K562 (cell line): ENCODE measurements around the gene CHCHD6. TPM values are rescaled to one million over a fixed set of nuclear protein-coding genes. Genes with fewer than 3 reads are reported as not detected.
A peak's percentile ranks its signal among the peaks of the same experiment; 100 is the strongest.

ENCODE experiments used
- E2F1 ChIP-seq: sonication (generic); formaldehyde crosslinking; IDR thresholded peaks from 2 replicates; pipeline ENCODE4 v1.8.1; 2023; ENCODE audit warnings: mild to moderate bottlenecking, missing genetic modification reagents, moderate library complexity
- EHMT2 ChIP-seq: fragments of 450-650 bp; IDR thresholded peaks from 2 replicates; pipeline ENCODE4 v1.6.1; 2018; ENCODE audit warnings: antibody characterized with exemption
- EWSR1 ChIP-seq: fragments of 450-650 bp; IDR thresholded peaks from 2 replicates; pipeline ENCODE4 v1.6.1; 2018; ENCODE audit warnings: borderline replicate concordance, mild to moderate bottlenecking, low read depth, moderate library complexity; ENCODE audit not compliant: partially characterized antibody
- MIER1 ChIP-seq: fragments of 450-650 bp; IDR thresholded peaks from 2 replicates; pipeline ENCODE4 v1.6.1; 2016; ENCODE audit warnings: antibody characterized with exemption, mild to moderate bottlenecking, low read depth
- NFE2 ChIP-seq: IDR thresholded peaks from 2 replicates; pipeline ENCODE4 v1.6.1; 2014; ENCODE audit warnings: antibody characterized with exemption, low read depth
- NR4A1 ChIP-seq, 2 experiments: fragments of 250-450 bp in 1 of 2; fragments of 450-650 bp in 1 of 2; sonication (Bioruptor Pico) in 1 of 2; IDR thresholded peaks; 2 replicates each; pipeline versions ENCODE4 v1.4.0 to v1.6.1; 2016 to 2020; ENCODE audit warnings: mild to moderate bottlenecking in 2 of 2, missing compliant biosample characterization in 1 of 2, missing genetic modification characterization in 1 of 2, moderate library complexity in 1 of 2
- POLR2AphosphoS5 ChIP-seq: IDR thresholded peaks from 2 replicates; pipeline ENCODE4 v1.6.1; 2011; ENCODE audit warnings: mild to moderate bottlenecking, low read depth, low read length, moderate library complexity; ENCODE audit not compliant: control insufficient read depth, insufficient read depth
- RAD21 ChIP-seq, 2 experiments: fragments of 250-450 bp in 1 of 2; fragments of 450-650 bp in 1 of 2; sonication (Bioruptor Pico) in 1 of 2; formaldehyde crosslinking in 1 of 2; IDR thresholded peaks in 1 of 2; conservative IDR thresholded peaks in 1 of 2; 2 replicates each; pipeline versions ENCODE4 v1.4.0 to v1.8.0; 2020 to 2022; ENCODE audit warnings: mild to moderate bottlenecking in 2 of 2, moderate library complexity in 1 of 2
- SPI1 ChIP-seq: IDR thresholded peaks from 2 replicates; pipeline ENCODE4 v1.6.1; 2011; ENCODE audit warnings: low read depth, low read length, control low read depth, borderline replicate concordance
- SRF ChIP-seq, 2 experiments: fragments of 250-450, 450-650 bp in 1 of 2; sonication (Bioruptor Pico) in 1 of 2; sonication (generic) in 1 of 2; formaldehyde crosslinking; IDR thresholded peaks; 2 replicates each; pipeline versions ENCODE4 v1.5.0 to v1.5.1; 2020 to 2022; ENCODE audit warnings: mild to moderate bottlenecking in 1 of 2, missing genetic modification reagents in 1 of 2
- TCF7L2 ChIP-seq: fragments of 150-350 bp; IDR thresholded peaks from 2 replicates; pipeline ENCODE4 v1.6.1; 2016; ENCODE audit warnings: low read depth, mild to moderate bottlenecking, low read length, moderate library complexity
- TSC22D4 ChIP-seq: fragments of 450-650 bp; IDR thresholded peaks from 2 replicates; pipeline ENCODE4 v1.6.1; 2016; ENCODE audit warnings: missing genetic modification characterization, missing biosample characterization, control low read depth
- YY1 ChIP-seq, 3 experiments: IDR thresholded peaks; 2 replicates each; pipeline ENCODE4 v1.6.1; 2011; ENCODE audit warnings: low read length in 2 of 3, mild to moderate bottlenecking in 2 of 3, moderate library complexity in 2 of 3, borderline replicate concordance in 1 of 3, control low read depth in 1 of 3, low read depth in 1 of 3; ENCODE audit not compliant: insufficient read depth in 3 of 3, insufficient replicate concordance in 2 of 3, control insufficient read depth in 1 of 3, insufficient read length in 1 of 3; ENCODE audit errors: extremely low read depth in 1 of 3
- ZNF121 ChIP-seq: sonication (generic); formaldehyde crosslinking; conservative IDR thresholded peaks from 2 replicates; pipeline ENCODE4 v1.8.0; 2022; ENCODE audit warnings: missing genetic modification reagents
- ZNF311 ChIP-seq: fragments of 250-450 bp; sonication (Bioruptor Pico); IDR thresholded peaks from 2 replicates; pipeline ENCODE4 v1.4.0; 2020; ENCODE audit warnings: mild to moderate bottlenecking, moderate library complexity
- ZNF384 ChIP-seq: IDR thresholded peaks from 2 replicates; pipeline ENCODE4 v1.6.1; 2012; ENCODE audit warnings: low read depth, low read length, improper control_type of control experiment
- ZNF695 ChIP-seq: fragments of 450-650 bp; formaldehyde crosslinking; IDR thresholded peaks from 2 replicates; pipeline ENCODE4 v1.4.0; 2020; ENCODE audit warnings: mild to moderate bottlenecking, moderate library complexity
- polyA plus RNA-seq, 8 experiments: library from polyadenylated mRNA; depleted of rRNA in 4 of 8; stranded (reverse) in 5 of 8; unstranded in 3 of 8; fragments of >200 nt; fragmentation: Nextera tagmentation in 2 of 8; fragmentation: Illumina TruSeq in 1 of 8; extraction: Ambion mirVana in 2 of 8; extraction: Trizol in 1 of 8; gene quantifications; 2 replicates each; pipeline versions ENCODE4 v1.2.1 to v1.2.3, GENCODE V29; 2011 to 2014; ENCODE audit warnings: inconsistent platforms in 1 of 8, missing spikeins in 1 of 8
- total RNA-seq, 7 experiments: library from RNA; depleted of rRNA in 6 of 7; stranded (reverse); fragments of >200 nt in 6 of 7; fragmentation: Illumina TruSeq in 2 of 7; extraction: Trizol in 2 of 7; gene quantifications; 2 replicates each; pipeline versions ENCODE4 v1.2.1 to v1.2.3, GENCODE V29; 2011 to 2021; ENCODE audit warnings: low replicate concordance in 1 of 7
- TF ChIP-seq, protein P1 (sequence below): fragments of 250-450 bp; sonication (Bioruptor Pico); IDR thresholded peaks from 2 replicates; pipeline ENCODE4 v1.5.0; 2021
- TF ChIP-seq, protein P2 (sequence below): sonication (generic); formaldehyde crosslinking; IDR thresholded peaks from 2 replicates; pipeline ENCODE4 v1.8.0; 2022; ENCODE audit warnings: mild to moderate bottlenecking, low read depth, missing genetic modification reagents
- TF ChIP-seq, protein P3 (sequence below), 2 experiments: fragments of 450-650 bp; IDR thresholded peaks; 2 replicates each; pipeline ENCODE4 v1.6.1; 2016
- TF ChIP-seq, protein P4 (sequence below): fragments of 250-450 bp; sonication (Bioruptor Pico); IDR thresholded peaks from 2 replicates; pipeline ENCODE4 v1.6.1; 2021; ENCODE audit warnings: mild to moderate bottlenecking

Gene CHCHD6
- total and polyA plus RNA-seq, 9 of the 15 experiments (the other 6 are each of a cell fraction or from before 2014, with no cell fraction given) = 4.6 to 18.6 (median 10.9) TPM

DNA sequence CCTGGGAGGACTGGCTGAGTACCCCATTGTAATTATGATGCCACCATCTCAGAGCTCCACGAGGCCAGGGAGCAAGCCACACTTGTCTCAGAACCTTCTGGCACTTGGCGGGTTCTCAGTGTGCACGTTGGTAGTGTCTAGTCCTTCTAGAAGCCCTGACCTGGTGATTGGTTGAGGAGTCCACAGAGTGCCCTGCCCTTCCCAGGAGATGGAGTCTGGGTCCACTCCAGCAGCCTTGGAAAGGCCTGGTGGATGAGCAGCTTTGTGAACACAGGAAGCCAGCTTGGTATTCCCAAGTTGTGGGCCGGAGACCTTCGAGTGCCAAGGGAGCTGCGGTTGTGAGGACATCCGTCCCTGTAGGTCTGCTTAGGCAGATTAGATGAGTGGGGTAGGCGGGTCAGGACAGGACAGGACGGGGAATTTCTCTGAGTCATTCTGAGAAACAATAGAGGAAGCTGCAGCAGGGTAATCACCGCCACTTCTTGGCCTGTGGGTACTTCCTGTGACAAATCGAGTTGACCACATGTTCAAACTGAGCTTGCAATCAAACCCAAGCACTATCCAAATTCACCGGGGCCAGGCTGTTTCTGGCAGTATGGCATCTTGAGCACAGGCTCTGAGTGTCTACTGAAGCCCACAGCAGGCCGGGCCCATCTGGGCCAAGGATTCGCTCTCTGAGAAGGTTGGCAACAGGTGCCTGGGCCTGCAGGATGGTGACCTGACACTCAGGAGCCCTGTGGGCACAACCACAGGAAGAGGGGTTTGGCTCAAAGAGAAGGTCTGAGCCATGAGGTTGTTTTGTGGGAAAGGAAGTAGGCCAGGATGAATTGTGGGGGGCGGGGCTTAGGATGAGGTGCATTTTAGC lies 207.4 kb downstream of the CHCHD6 start (continued):
- TF ChIP-seq TCF7L2 (no peak), YY1 (IDR thresholded peaks at IDR 0.05; ENCODE audit: borderline replicate concordance in 1 of 3, control insufficient read depth in 1 of 3, extremely low read depth in 1 of 3, insufficient read depth in 3 of 3, insufficient read length in 1 of 3, insufficient replicate concordance in 2 of 3, low read depth in 1 of 3, low read length in 2 of 3) (peak in 1 of 3 experiments; percentile 35), ZNF121 (CRISPR knock-in tag) (no peak), E2F1 (CRISPR knock-in tag) (no peak), ZNF384 (no peak), ZNF695 (CRISPR knock-in tag) (no peak), ZNF311 (peak; percentile 76; the same call in 1 of the 2 replicates), NFE2 (peak; percentile 96), MIER1 (no peak), NR4A1 (CRISPR knock-in tag; IDR thresholded peaks at IDR 0.05) (no peak), NR4A1 (tag; IDR thresholded peaks at IDR 0.05) (peak; percentile 70), RAD21 (CRISPR knock-in tag; conservative IDR thresholded peaks at IDR 0.05 in 1 of 2, IDR thresholded peaks at IDR 0.05 in 1 of 2) (peak in 1 of 2 experiments; percentile 31; a peak in 1 of 4 replicates), POLR2AphosphoS5 (peak; percentile 70), EHMT2 (no peak), SRF (CRISPR knock-in tag; IDR thresholded peaks at IDR 0.05) (no peak), SPI1 (0 out of 2 replicates have a peak, but pooled peaks have one; percentile 56), TSC22D4 (tag) (no peak), EWSR1 (no peak)
- TF ChIP-seq, protein P1, sequence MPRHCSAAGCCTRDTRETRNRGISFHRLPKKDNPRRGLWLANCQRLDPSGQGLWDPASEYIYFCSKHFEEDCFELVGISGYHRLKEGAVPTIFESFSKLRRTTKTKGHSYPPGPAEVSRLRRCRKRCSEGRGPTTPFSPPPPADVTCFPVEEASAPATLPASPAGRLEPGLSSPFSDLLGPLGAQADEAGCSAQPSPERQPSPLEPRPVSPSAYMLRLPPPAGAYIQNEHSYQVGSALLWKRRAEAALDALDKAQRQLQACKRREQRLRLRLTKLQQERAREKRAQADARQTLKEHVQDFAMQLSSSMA (CRISPR knock-in tag) = no peak
- TF ChIP-seq, protein P2, sequence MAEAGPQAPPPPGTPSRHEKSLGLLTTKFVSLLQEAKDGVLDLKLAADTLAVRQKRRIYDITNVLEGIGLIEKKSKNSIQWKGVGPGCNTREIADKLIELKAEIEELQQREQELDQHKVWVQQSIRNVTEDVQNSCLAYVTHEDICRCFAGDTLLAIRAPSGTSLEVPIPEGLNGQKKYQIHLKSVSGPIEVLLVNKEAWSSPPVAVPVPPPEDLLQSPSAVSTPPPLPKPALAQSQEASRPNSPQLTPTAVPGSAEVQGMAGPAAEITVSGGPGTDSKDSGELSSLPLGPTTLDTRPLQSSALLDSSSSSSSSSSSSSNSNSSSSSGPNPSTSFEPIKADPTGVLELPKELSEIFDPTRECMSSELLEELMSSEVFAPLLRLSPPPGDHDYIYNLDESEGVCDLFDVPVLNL = no peak
- TF ChIP-seq, protein P3, sequence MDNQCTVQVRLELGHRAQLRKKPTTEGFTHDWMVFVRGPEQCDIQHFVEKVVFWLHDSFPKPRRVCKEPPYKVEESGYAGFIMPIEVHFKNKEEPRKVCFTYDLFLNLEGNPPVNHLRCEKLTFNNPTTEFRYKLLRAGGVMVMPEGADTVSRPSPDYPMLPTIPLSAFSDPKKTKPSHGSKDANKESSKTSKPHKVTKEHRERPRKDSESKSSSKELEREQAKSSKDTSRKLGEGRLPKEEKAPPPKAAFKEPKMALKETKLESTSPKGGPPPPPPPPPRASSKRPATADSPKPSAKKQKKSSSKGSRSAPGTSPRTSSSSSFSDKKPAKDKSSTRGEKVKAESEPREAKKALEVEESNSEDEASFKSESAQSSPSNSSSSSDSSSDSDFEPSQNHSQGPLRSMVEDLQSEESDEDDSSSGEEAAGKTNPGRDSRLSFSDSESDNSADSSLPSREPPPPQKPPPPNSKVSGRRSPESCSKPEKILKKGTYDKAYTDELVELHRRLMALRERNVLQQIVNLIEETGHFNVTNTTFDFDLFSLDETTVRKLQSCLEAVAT (IDR thresholded peaks at IDR 0.05) = peak; percentile 56 to 85; a peak in 3 of 4 replicates
- TF ChIP-seq, protein P4, sequence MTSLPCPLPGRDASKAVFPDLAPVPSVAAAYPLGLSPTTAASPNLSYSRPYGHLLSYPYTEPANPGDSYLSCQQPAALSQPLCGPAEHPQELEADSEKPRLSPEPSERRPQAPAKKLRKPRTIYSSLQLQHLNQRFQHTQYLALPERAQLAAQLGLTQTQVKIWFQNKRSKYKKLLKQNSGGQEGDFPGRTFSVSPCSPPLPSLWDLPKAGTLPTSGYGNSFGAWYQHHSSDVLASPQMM (CRISPR knock-in tag) = no peak
